Hepatocyte (in vitro differentiated cells): ENCODE measurements around the gene PNN.

Experiments used
- CTCF ChIP-seq: fragments of 200-600 bp; sonication (generic); IDR thresholded peaks from 2 replicates; pipeline ENCODE4 v1.5.1; 2016; ENCODE audit warnings: antibody characterized with exemption, mild to moderate bottlenecking; ENCODE audit not compliant: poor library complexity
- EZH2 ChIP-seq: fragments of 200-600 bp; sonication (generic); IDR thresholded peaks from 2 replicates; pipeline ENCODE4 v1.6.1; 2016; ENCODE audit warnings: antibody characterized with exemption, mild to moderate bottlenecking, borderline replicate concordance
- EZH2phosphoT487 ChIP-seq: fragments of 200-600 bp; sonication (generic); IDR thresholded peaks from one replicate; pipeline ENCODE4 v1.6.1; 2018; ENCODE audit warnings: antibody characterized with exemption, mild to moderate bottlenecking, low read depth, moderate library complexity; ENCODE audit not compliant: unreplicated experiment, severe bottlenecking

GRCh38 chr14:39180553-39180952 lies 5.5 kb downstream of the PNN start:
- TF ChIP-seq CTCF: no peak
- no peak for TF ChIP-seq EZH2phosphoT487
- TF ChIP-seq EZH2: no peak
